Non-pigmented ciliary epithelial cell (primary cell): ENCODE measurements around the gene PLA2R1.

Source experiments
- DNase-seq: peaks from one replicate; pipeline ENCODE4 v3.0.0-alpha.2; 2010; ENCODE audit warnings: low read depth

Gene PLA2R1

DNA sequence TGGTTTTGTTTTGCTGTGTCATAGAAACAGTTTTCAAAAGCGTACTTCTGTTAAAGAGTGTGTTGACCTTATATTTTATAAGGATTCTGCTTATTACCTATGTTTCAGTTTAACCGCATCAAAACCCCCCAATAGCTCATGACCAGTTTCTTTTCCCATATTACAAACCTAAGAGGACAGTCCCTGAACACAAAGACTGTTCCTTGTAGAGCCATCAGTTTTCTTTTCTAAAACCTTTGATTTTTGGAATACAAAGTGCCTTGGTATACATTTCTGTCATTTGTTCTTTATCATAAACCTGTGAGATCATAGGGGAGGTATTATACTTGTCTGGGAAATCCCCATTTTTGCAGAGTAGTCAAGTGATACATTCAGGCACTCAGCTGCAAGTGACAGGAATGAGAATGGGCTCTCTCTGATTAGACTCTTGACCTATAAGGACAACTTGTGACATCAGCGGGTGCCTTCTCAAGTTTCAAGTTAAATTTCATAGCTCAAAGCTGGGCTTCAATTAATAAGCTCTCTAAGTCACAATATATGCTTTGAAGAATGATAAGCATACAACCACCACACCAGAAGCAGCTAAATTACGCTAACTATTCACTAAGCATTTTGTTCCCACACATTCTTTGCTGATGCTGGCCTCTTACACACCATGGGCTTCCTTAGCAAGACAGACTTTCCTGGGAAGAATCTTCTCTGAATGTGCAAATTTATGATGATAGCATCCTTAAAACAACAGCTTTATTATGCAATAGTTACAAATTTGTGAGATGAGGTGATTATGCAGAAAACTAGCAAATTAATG is 167.0 kb downstream of the PLA2R1 start:
- DNase-seq: no peak

DNA sequence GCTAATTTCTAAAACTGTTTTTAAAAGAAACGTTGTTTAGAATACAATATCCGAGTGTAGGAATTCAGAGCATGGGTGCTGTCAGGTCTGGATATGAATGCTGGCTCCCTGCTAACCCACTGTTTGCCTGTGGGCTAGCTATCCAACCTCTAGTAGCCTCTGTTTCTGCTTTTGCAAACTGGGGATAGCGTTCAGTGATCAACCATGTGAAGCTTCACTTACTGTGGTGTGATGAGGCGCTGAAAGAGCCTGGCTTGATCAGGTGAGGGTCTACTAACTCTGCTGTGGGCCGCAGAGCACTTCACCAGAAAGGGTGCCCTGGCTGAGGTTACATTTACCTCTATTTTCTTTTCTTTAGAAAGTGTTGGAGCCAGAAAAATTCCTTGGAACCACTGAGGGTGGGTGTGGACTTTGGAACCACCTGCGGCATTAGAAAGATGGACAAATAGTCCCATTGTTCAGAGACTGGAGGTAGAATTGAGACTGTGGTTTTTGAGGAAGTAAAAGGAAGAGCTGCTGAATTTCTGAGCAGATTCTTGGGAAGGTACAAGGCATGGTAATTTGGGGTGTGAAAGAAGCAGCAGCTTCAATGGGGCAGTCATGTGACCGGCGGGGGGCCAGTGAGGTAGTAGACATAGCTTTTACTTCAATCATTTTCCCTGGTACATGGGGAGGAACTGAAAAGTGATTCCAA is 168.1 kb downstream of the PLA2R1 start:
- DNase-seq: no peak

DNA sequence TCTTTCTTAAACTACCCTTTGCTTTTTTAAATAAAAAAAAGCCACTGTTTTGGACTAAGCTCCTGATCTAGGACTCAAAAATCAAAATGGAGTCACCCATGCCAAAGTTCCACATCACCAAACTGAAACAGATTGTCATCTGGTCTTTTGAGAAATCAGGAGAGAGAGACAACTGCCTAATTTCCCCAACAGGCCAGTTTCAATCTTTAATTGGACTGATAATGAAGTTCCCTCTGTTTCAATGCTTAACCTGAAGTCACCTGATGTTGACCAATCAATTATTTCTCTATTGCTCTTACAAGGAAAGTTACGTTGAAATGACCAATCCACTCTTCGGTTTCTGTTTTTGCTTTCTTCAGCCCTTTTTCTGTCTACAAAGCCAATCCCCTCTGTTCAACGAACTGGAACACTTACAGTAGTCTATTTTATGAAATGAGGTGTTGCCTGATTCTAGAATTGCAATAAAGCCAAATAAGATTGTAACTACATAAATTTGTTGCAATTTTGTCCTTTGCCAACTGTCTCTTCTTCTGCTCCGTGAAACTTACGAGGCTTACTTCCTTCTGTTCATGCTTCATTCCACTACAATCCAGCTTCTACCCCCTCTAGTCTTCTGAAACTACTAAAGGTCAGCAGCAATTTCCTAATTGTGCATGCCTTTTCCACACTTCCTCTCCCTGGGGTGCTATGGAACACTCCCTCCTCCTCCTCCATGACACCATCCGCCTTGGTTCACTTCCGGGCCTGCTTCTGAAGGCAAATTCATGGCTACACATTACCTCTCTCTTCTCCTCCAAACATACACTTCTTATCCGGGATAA is 169.2 kb downstream of the PLA2R1 start:
- no peak for DNase-seq

DNA sequence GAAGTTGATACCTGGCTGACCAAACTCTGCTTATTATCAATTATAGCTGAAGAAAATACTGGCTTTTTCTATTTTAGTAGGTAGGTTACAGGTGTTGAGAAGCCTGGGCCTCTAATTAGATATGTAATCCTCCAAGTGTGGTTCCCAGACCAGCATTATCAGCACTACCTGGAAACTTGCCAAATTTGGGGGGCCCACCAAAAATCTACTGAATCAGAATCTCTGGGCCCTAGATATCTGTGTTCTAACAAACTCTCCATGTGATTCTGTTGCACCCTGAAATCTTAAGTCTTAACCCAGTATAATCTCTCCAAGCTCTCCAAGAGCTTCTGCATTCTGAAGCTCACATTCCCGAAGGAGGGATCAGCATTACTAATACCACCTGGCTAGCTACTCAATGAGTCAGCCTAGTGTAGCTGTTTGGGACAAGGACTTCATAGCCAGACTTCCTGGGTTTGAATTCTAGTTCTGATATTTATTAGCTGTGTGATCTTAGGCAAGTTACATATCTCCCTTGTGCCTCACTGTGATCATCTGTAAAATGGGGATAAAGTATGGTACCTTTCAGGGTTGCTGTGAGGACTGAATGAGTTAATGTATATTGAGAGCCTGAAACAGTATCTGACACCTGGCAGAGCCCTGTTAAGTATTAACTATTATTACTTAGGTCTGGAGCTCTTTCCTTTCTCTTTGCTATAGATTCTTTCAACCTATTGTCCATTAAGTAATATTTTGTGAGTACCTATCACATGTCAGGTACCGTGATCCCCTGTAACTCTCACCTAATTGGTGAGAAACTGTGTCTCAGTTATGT is 170.3 kb downstream of the PLA2R1 start:
- DNase-seq: peak; percentile 68

DNA sequence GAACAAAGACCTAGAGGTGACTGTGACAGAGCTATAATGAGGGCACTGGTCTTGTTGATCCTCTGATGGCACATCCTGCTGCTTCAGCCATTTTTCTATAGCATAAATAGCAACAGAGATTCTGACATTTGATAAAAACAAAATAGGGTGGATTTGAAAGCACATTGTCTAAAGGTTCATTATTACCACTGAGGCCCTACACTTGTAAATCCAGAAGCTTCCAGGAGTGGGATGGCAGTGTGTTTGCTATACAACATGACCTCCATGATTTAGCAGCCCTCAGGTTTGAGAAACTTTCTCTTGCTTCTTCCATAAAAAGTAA is 171.2 kb downstream of the PLA2R1 start:
- no peak for DNase-seq

DNA sequence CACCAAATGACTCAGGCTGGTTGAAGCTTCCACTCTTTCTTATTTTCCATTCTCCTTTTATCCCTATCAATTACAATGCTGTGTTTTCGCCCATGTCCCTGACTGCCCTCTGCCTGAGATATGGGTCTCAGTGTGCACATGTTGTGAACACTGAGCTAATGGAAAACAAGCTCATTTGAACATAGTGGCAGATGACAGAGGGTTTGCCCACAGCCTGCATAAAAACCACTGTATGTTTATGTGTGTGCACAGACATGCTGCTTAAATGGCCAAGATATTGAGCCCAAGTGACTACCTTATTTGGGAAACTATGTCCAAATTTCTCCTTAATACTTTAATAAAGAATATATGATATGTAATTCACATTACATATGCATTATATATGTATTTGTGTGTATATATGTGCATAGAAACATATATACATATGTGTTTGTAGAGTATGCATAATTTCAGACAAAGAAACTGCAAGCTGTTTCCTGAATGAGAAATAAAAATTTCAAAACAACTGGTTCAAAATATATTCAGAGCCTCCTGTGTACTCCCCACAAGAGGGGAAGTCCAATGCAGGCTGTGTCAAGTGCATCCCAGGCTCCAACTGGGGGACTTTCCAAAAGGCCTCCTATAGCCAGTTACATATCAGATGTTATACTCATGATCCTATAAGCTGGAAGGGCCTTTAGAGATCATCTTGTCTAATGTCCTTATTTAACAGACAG is 171.7 kb downstream of the PLA2R1 start:
- DNase-seq: no peak

DNA sequence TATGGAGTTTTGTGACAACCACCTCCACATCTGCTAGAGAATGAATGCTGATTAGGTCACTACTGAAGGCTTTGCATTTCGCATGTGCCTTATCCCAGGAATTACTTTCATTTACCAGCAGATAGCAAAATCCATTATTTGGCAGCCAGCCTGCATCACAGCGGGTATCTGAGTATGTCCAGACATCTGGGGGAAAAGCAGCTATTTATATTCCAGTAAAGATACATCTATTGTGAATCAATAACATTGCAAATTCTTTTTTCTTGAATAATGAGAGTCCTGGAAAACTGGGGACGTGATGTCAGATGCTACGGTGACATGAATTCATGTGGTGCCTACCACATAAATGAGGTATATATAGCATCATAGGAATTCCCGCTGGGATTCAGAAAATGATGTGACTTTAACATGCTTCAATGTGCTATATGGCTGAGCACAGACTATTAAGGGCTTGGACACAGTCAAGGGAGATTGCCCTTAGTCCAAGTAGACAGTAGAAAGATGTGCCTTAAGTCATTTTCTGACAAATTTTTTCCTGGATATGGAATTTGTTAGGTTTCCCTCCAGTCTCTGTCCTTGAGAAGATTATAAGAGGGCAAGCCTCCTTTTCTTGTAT is 180.2 kb downstream of the PLA2R1 start:
- no peak for DNase-seq
